K562 (cell line): ENCODE measurements around the gene ARID5B.

Source experiments
- ADNP ChIP-seq: fragments of 200-800 bp; sonication (Bioruptor generic); IDR thresholded peaks from 2 replicates; pipeline ENCODE4 v1.6.1; 2016; ENCODE audit warnings: missing genetic modification characterization, missing compliant biosample characterization
- CTCF ChIP-seq, 3 experiments: IDR thresholded peaks in 2 of 3; conservative IDR thresholded peaks in 1 of 3; 2 replicates each; pipeline ENCODE4 v1.5.1; 2011 to 2012; ENCODE audit warnings: low read length in 3 of 3, mild to moderate bottlenecking in 3 of 3, control low read depth in 2 of 3, improper control_type of control experiment in 1 of 3, inconsistent platforms in 1 of 3, low read depth in 1 of 3, mixed read lengths in 1 of 3, moderate library complexity in 1 of 3; ENCODE audit not compliant: insufficient read depth in 2 of 3
- NR3C1 ChIP-seq: sonication (generic); formaldehyde crosslinking; IDR thresholded peaks from 2 replicates; pipeline ENCODE4 v1.8.1; 2022; ENCODE audit warnings: missing genetic modification reagents
- POLR2A ChIP-seq: fragments of 450-650 bp; conservative IDR thresholded peaks from 2 replicates; pipeline ENCODE4 v1.6.1; 2016
- POLR2AphosphoS2 ChIP-seq: IDR thresholded peaks from 2 replicates; pipeline ENCODE4 v1.6.1; 2012; ENCODE audit warnings: low read length, improper control_type of control experiment
- RCOR1 ChIP-seq, 2 experiments: IDR thresholded peaks; 2 replicates each; pipeline ENCODE4 v1.6.1; 2012; ENCODE audit warnings: low read depth in 2 of 2, low read length in 2 of 2, borderline replicate concordance in 1 of 2, improper control_type of control experiment in 1 of 2
- ZNF785 ChIP-seq: fragments of 250-450 bp; sonication (Bioruptor Pico); IDR thresholded peaks from 2 replicates; pipeline ENCODE4 v1.4.0; 2020; ENCODE audit warnings: mild to moderate bottlenecking
- TF ChIP-seq, protein P1 (sequence below): sonication (generic); formaldehyde crosslinking; IDR thresholded peaks from 2 replicates; pipeline ENCODE4 v1.8.0; 2023; ENCODE audit warnings: mild to moderate bottlenecking, missing genetic modification reagents

- TF ChIP-seq ZNF785 (CRISPR knock-in tag) (no peak), CTCF (IDR thresholded peaks at IDR 0.05 in 2 of 3, conservative IDR thresholded peaks at IDR 0.05 in 1 of 3; ENCODE audit: insufficient read depth in 2 of 3, low read depth in 1 of 3, low read length in 3 of 3) (no peak), POLR2A (no peak), RCOR1 (IDR thresholded peaks at IDR 0.05; ENCODE audit: borderline replicate concordance in 1 of 2, low read depth in 2 of 2, low read length in 2 of 2) (no peak), NR3C1 (CRISPR knock-in tag) (no peak), ADNP (no peak), POLR2AphosphoS2 (no peak)
- TF ChIP-seq, protein P1, sequence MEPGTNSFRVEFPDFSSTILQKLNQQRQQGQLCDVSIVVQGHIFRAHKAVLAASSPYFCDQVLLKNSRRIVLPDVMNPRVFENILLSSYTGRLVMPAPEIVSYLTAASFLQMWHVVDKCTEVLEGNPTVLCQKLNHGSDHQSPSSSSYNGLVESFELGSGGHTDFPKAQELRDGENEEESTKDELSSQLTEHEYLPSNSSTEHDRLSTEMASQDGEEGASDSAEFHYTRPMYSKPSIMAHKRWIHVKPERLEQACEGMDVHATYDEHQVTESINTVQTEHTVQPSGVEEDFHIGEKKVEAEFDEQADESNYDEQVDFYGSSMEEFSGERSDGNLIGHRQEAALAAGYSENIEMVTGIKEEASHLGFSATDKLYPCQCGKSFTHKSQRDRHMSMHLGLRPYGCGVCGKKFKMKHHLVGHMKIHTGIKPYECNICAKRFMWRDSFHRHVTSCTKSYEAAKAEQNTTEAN (CRISPR knock-in tag), result no peak
These were observed 131.6 kb downstream of the ARID5B start for GRCh38 chr10:62033125-62033524.
